ENCODE data around the gene IHH.

DNA sequence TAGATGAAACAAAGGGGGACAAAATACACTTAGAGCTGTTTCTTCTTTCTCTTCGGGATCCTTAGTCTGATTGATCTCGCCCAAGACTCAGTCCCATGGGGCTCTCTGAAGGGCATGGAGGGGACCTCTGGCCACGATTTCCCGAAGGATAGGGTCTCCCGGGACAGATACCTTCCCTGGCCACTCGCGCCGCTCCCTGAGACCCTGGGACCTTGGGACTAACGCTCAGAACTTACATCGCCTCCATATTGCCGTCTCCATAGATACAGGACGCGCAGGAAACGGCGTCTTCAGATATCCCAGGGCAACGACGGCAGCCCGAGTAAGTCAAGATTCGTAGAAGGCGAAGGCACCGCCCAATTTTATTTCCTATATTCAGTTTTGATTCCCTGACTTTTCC lies 19.5 kb downstream of the IHH start, which contains the start of gene CFAP65:
- no peak for TF ChIP-seq POLR2A (IDR thresholded peaks at IDR 0.05; ENCODE audit: low read length)
- no peak for TF ChIP-seq GATA1 (IDR thresholded peaks at IDR 0.05; ENCODE audit: low read depth, low read length)
